HG03469 (cell line): ENCODE measurements around the gene SCART1.
"Not testable (repeated sequence)": the region's sequence is repeated elsewhere in the genome, so short reads cannot be mapped to it uniquely, and the experiment has no call there.

Experiments
- ATAC-seq: cut with Tn5 transposase; IDR thresholded peaks from one replicate; pipeline ENCODE4 v1.9.1; 2021; ENCODE audit warnings: mild to moderate bottlenecking, moderate library complexity, moderate number of reproducible peaks; ENCODE audit not compliant: unreplicated experiment

Gene SCART1

DNA sequence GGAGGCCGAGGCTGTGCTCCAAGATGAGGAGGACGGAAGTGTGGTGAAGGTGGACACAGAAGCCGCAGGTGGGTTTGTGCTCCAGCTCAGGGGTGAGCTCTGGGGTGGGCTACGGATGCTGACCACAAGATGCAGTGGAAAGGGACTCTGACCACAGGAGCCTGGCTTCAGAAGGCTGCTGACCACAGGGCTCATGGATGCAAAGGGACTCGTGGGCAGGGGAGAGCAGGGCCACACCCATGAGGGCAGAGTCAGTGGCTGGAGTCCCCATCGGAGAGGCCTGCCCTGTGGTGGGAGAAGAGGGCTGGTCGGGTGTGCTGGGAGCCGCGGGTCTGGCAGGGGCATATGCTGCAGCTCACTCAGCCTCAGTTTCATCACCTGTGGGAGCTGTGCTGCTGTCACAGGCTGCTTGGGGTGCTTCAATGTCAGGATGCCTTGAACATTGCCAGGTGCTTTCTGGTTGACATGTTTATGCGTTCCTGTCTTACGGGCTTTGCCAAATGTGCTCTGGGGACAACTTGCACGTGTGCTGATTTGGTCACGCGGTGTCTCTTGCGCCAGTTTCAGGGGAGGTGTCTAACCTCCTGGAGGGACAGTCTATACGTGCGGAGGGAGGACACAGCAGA is 13.7 kb downstream of the SCART1 start:
- no peak for ATAC-seq

DNA sequence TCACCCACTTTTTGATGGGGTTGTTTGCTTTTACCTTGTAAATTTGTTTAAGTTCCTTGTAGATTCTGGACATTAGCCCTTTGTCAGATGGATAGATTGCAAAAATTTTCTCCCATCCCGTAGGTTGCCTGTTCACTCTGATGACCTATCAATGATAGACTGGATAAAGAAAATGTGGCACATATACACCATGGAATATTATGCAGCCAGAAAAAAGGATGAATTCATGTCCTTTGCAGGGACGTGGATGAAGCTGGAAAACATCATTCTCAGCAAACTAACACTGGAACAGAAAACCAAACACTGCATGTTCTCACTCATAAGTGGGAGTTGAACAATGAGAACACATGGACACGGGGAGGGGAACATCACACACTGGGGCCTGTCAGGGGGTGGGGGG is 15.5 kb downstream of the SCART1 start:
- ATAC-seq = not testable (repeated sequence)

- no peak for ATAC-seq
These were observed 17.8 kb downstream of the SCART1 start for GRCh38 chr10:133471300-133472109.

DNA sequence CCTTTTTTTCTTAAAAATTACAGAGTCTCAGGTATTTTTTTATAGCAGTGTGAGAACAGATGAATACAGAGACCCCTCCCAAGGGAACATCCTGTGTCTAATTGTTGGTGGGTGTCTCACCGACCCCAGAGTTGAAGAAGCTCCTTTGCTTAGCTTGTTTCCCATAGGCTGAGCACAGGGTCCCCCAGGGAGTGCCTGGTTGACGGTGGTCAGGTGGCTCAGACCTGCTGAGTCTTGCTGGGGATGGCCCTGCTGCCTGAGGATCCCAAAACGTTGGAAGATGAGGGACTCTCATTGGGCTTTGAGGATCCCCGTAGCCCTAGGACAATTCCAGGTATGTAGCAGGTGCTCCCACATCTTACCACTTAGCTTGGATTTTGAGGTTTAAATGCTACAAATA is 19.5 kb downstream of the SCART1 start:
- ATAC-seq = no peak

- no peak for ATAC-seq
These were observed 20.3 kb downstream of the SCART1 start for GRCh38 chr10:133474027-133474426.

GRCh38 chr10:133474665-133475424 is 21.1 kb downstream of the SCART1 start:
- ATAC-seq = no peak

DNA sequence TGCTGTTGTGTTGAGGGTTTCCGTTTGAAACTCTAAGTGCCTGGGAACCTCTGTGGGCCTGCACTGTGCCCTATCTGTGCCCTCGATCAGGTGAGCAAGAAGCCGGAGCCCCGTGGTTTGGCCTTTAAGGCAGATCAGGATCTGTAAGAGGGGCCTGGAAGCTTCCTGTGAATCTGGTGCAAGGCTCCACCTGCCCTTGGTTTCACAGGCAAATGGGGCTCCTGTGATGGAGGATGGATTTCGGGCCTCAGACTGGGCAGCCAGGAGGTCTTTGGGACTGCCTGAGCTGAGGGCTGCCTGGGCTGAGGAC is 21.6 kb downstream of the SCART1 start:
- ATAC-seq = no peak

DNA sequence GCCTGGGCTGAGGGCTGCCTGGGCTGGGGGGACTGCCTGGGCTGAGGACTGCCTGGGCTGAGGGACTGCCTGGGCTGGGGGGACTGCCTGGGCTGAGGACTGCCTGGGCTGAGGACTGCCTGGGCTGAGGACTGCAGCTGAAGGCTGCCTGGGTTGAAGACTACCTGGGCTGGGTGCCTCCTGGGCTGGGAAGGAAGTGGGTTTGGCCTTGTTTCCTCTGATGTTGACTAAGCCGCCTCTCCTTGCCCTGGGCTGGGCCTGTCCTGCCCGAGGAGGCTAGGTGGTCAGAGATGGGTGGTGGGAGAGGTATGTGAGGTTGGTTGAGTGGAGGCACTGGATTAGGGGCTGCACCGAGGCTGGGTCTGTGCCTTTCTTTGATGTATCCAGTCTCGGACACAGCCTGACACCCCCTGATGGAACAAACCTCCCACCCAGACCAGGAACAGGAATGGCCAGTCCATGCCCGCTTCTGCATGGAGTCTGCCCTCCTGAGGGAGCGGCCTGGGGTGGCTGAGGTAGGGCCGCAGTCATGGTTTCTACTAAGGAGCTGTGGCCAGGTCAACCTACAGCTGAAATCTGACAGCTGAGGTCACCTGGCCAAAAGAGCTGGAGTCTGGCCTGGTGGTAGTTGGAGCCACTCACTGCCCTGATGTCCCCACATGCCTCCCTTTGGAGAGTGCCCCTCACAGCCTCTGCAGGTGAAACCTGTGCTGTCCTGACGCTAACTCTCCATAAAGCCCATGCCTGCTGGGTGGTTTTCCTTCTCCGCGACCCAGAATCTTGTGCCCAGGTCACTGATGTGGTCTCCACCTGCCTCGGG is 22.3 kb downstream of the SCART1 start:
- ATAC-seq = no peak

- no peak for ATAC-seq
These were observed 22.9 kb downstream of the SCART1 start for GRCh38 chr10:133476641-133476990.

DNA sequence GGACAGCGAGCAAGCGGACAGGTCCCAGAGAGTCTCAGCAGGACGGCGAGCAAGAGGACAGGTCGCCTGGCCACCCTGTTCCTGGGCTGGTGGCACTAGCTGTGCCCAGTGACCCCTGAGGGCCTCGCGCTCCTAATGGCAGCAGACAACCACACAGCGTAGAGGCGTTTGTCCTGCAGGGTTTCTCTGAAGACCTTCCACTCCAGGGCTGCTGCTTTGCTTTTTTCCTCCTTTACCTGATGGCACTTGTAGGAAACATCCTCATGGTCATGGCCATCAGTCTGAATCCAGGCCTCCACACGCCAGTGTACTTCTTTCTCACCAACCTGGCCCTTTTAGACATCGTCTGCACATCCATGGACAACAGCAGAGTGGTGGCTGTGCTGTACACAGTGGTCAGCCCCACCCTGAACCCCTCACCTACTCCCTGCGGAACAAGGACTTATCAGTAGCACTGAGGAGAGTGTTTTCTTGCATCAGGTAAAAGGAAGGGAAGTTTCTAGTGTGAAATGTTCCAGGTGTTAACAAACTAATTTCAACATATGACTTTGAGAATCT is 27.4 kb downstream of the SCART1 start:
- no peak for ATAC-seq

GRCh38 chr10:133481657-133482056 is 27.9 kb downstream of the SCART1 start:
- no peak for ATAC-seq

DNA sequence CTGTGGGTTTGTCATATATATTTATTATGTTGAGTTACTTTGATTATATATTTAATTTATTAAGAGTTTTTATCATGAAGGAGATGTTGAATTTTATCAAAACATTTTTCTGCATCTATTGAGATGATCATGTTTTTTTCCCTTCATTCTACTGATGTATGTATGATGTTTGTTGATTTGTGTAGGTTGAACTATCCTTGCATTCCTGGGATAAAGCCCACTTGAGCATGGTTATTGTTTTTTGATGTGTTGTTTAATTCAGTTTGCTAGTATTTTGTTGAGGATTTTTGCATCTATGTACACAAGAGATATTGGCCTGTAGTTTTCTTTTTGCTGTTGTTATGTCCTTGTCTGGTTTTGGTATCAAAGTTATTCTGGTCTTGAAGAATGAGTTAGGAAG is 31.1 kb downstream of the SCART1 start:
- ATAC-seq = no peak

GRCh38 chr10:133487085-133487484 is 33.3 kb downstream of the SCART1 start:
- no peak for ATAC-seq

DNA sequence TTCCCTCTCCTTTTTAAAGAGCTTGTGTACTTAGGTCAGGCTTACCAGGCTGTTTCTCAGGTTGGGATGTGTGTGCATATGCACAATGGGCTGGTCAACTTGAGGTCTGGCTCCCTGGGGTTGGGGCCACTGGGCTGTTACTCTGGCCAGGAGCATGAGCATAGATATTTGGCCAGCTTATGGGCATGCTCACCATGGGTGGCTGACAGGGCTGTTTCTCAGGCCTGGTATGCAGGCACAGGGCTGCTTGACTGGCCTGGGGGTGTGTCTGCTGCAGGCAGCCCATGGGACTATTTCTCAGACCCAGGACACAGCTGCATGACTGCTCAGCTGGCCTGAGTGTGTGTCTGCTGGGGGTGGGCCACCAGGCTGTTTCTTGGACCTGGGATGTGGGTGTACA is 34.6 kb downstream of the SCART1 start:
- no peak for ATAC-seq

DNA sequence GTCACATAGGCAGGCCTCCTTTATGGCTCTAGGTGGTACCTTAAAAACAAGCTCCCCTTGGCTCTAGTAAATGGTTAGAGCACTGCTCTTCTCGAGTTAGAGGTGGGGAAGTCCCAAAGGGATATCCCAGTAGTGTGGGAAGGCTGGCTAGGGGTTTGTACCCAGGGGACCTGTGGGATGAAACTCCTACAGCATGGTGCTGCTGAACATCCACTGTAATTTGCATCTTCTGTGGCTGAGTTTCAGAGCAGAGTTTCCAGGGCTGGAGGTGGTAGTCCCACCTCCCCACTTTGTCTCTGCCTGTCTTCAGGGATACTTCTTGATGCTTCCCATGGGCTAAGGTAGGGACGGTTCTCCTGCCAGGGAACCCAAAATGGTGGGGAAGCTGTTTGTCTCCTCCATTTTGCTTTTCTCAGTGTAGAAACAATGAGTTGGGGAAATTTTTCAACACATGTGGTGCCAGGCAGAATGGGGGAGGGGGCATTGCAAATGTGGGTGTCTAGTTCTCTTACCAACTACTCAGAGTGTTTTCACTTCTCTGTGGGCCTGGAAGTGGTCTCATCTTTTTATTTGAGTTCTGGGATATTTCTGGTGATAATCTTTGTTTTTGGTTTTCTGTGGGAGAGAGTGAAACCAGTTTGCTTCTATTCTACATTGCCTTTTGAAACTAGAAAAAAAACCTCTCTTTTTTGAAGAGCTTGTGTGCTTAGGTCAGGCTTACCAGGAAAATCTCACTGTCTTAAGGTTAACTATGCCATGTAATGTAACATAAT is 36.3 kb downstream of the SCART1 start:
- ATAC-seq = peak; percentile 59

GRCh38 chr10:133493562-133493961 is 39.8 kb downstream of the SCART1 start:
- ATAC-seq = not testable (repeated sequence)

DNA sequence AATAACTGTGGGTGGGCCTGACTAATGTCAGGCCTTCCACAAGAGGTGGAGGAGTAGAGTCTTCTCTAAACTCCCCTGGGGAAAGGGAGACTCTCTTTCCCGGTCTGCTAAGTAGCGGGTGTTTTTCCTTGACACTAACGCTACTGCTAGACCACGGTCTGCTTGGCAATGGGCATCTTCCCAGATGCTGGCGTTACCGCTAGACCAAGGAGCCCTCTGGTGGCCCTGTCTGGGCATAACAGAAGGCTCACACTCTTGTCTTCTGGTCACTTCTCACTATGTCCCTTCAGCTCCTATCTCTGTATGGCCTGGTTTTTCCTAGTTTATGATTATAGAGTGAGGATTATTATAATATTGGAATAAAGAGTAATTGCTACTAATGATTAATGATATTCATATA is 43.6 kb downstream of the SCART1 start:
- not testable (repeated sequence) for ATAC-seq

DNA sequence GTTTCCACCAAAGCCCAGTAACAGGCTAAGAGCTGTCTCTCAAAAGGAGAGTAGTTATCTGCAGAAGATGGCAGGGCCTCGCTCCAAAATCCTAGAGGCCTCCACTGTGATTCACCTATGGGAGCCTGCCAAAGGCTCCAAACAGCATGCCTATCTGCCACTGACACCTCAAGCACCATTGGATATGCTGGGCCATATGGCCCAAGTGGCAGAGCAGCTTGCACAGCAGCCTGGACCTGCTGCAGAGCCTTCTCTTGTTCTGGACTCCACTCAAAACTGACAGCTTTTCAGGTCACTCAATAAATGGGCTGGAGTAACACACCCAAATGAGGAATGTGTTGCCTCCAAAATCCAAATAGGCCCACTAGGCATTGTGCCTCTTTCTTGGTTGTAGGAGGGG is 45.4 kb downstream of the SCART1 start:
- ATAC-seq = not testable (repeated sequence)

GRCh38 chr10:133500897-133501296 is 47.2 kb downstream of the SCART1 start:
- not testable (repeated sequence) for ATAC-seq

DNA sequence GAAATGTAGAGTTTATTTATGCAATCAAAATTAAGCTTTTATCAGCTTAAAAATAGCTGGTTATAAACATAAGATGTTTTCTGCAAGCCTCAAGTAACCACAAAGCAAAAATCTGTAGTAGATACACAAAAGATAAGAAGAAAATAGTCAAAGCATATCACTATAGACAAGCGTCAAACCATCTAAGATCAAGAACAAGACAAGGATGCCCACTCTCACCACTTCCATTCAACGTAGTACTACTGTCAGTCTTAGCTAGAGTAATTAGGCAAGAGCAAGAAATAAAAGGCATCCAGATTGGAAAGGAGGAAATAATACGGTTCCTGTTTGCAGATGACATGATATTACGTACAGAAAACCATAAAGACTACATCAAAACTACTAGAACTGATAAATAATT is 56.0 kb downstream of the SCART1 start:
- ATAC-seq = no peak
